Colonic mucosa (tissue), 4 donors: Measurements from ENCODE around the gene LGI1. TPM values are rescaled to one million over a fixed set of nuclear protein-coding genes. Genes with fewer than 3 reads are reported as not detected.

Experiments
- DNase-seq: peaks from one replicate; pipeline ENCODE4 v3.0.0-alpha.2; 2020
- H3K27ac ChIP-seq: fragments of 200-600 bp; one replicate; pipeline ENCODE4 v1.8.0; 2021
- H3K27me3 ChIP-seq: fragments of 200-600 bp; one replicate; pipeline ENCODE4 v1.8.0; 2021
- H3K36me3 ChIP-seq: fragments of 200-600 bp; one replicate; pipeline ENCODE4 v1.8.0; 2021
- H3K4me1 ChIP-seq: fragments of 200-600 bp; one replicate; pipeline ENCODE4 v1.8.0; 2021; ENCODE audit warnings: mild to moderate bottlenecking
- H3K4me3 ChIP-seq: fragments of 200-600 bp; one replicate; pipeline ENCODE4 v1.8.0; 2021
- H3K9ac ChIP-seq, 2 donors: one replicate each; pipeline ENCODE4 v1.7.0; 2013; ENCODE audit warnings: control low read depth in 2 of 2, low read depth in 2 of 2, low read length in 2 of 2
- H3K9me3 ChIP-seq: fragments of 200-600 bp; one replicate; pipeline ENCODE4 v1.8.0; 2021
- CTCF ChIP-seq: fragments of 200-600 bp; IDR thresholded peaks from one replicate; pipeline ENCODE4 v1.8.0; 2022; ENCODE audit warnings: antibody characterized with exemption, mild to moderate bottlenecking
- intact Hi-C: fragments of 100-400 bp; cut with DNase I; formaldehyde crosslinking; loops from one replicate; pipeline ENCODE4 v1.14.1; 2022
- total RNA-seq, 2 donors: library from RNA; stranded (reverse); fragmentation: NEBNext Ultra II Directional in 1 of 2; extraction: Animal tissue kit (Norgen Biotek cat#: 25700) in 1 of 2; gene quantifications; one replicate each; pipeline ENCODE4 v1.2.1, GENCODE V29; 2021
- donor health status: healthy.
- donor health status: DM: no; HTN: no; CAD: no.
- donor health status: DM: no; HTN: no; CAD: no.

Gene LGI1
- total RNA-seq, 2 donors from 2014 or later = 0.47 to 0.98 TPM

GRCh38 chr10:93726024-93726423 lies 31.7 kb upstream of the LGI1 start:
- Histone ChIP-seq H3K27me3 (no peaks in the 10 kb centered on the region), H3K4me3 (no peak overlapping the region), H3K27ac (no peak overlapping the region), H3K4me1 (no peaks in the 10 kb centered on the region), H3K36me3 (no peaks in the 10 kb centered on the region), H3K9ac (no peak overlapping the region), H3K9me3 (no peaks in the 10 kb centered on the region)
- TF ChIP-seq CTCF = no peak
- intact Hi-C loops = no loop called here
- no peak for DNase-seq

- no peaks in the 10 kb centered on the region for H3K4me1 ChIP-seq
- intact Hi-C loops = no loop called here
- H3K4me3 ChIP-seq = no peak overlapping the region
- no peaks in the 10 kb centered on the region for H3K9me3 ChIP-seq
- H3K27me3 ChIP-seq = no peaks in the 10 kb centered on the region
- no peak for DNase-seq
- no peak overlapping the region for H3K27ac ChIP-seq
- no peak for TF ChIP-seq CTCF
- no peaks in the 10 kb centered on the region for H3K36me3 ChIP-seq
- no peak overlapping the region for H3K9ac ChIP-seq
Measured at GRCh38 chr10:93741367-93741766, 16.4 kb upstream of the LGI1 start.

GRCh38 chr10:93742633-93743349 lies 14.9 kb upstream of the LGI1 start:
- Histone ChIP-seq H3K9me3 (no peaks in the 10 kb centered on the region), H3K4me1 (no peaks in the 10 kb centered on the region), H3K4me3 (no peak overlapping the region), H3K27ac (no peak overlapping the region), H3K36me3 (no peaks in the 10 kb centered on the region), H3K27me3 (no peaks in the 10 kb centered on the region), H3K9ac (no peak overlapping the region)
- intact Hi-C loops = no loop called here
- no peak for DNase-seq
- TF ChIP-seq CTCF = no peak

- Histone ChIP-seq H3K9ac (no peak overlapping the region), H3K4me1 (no peaks in the 10 kb centered on the region), H3K36me3 (no peaks in the 10 kb centered on the region), H3K9me3 (no peaks in the 10 kb centered on the region), H3K27ac (no peak overlapping the region), H3K4me3 (no peak overlapping the region), H3K27me3 (no peaks in the 10 kb centered on the region)
- intact Hi-C loops = no loop called here
- no peak for DNase-seq
- no peak for TF ChIP-seq CTCF
Measured at GRCh38 chr10:93745408-93746065, 12.2 kb upstream of the LGI1 start.

GRCh38 chr10:93746844-93747284 lies 10.9 kb upstream of the LGI1 start:
- intact Hi-C loops = no loop called here
- TF ChIP-seq CTCF = peak; percentile 28

More at GRCh38 chr10:93746844-93747284, 10.9 kb upstream of the LGI1 start:
- no peaks in the 10 kb centered on the region for H3K36me3 ChIP-seq
- H3K27me3 ChIP-seq = no peaks in the 10 kb centered on the region
- no peaks in the 10 kb centered on the region for H3K4me1 ChIP-seq
- peak overlapping the region; percentile 9 for H3K27ac ChIP-seq
- peak overlapping the region in 1 of 2 donors; percentile 36 for H3K9ac ChIP-seq
- no peak overlapping the region for H3K4me3 ChIP-seq
- DNase-seq = peak; percentile 36
- H3K9me3 ChIP-seq = no peaks in the 10 kb centered on the region
